ENCODE measurements around the gene EYA2. TPM values are rescaled to one million over a fixed set of nuclear protein-coding genes. Genes with fewer than 3 reads are reported as not detected.
"Not testable (repeated sequence)": the region's sequence is repeated elsewhere in the genome, so short reads cannot be mapped to it uniquely, and the experiment has no call there.

Gene EYA2
- total RNA-seq, 1 donor from 2014 or later: 1.8 TPM

DNA sequence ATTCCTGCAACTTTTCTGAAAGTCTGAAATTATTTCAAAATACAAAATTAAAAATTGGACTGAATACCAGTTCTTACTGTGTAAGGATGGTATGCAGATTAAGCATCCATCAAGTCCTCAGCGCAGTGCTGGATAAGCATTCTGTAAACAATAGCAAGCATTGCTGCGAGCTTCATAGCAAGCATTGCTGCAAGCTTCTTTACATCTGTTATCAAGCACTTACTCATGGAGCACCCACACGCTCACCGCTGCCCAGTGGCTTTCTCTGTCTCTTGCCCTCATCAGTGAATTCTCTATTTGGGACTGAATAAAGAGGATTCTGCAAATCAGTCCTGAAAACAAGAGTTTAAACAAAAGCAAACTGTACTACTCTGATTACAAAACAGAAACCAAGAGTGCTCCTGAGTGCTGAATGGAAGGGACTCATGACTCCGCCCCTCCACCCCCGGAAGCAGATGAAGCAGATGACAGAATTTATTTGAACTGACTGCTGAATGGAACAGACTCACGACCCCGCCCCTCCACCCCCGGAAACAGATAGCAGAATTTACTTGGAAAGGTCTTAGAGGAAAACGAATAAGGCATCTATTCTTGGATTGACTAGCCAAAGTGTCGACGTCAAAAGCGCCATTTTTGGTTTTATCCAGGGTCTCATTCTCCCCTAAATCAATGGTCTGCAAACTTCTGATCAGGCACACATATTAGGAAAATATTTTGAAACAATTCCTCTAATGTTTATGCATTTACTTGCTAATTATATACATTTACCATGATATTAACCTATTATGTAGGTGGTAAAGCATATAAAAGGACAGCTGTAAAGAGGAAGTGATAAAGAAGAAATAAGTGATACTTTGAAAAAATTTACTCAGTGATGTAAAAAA, 22.1 kb upstream of the EYA2 start:
- Histone ChIP-seq H3K36me3 (no peaks in the 10 kb centered on the region), H4K20me1 (ENCODE audit: low read depth) (no peaks in the 10 kb centered on the region), H3K79me2 (ENCODE audit: low read depth) (no peaks in the 10 kb centered on the region), H3F3A (ENCODE audit: low read depth) (peaks cover 4% of the 10 kb centered on the region), H3K4me3 (no peak overlapping the region), H2AFZ (replicated peaks) (peak overlapping the region; percentile 99), H3K27ac (no peak overlapping the region), H3K9me3 (ENCODE audit: low read depth) (no peaks in the 10 kb centered on the region), H3K27me3 (no peaks in the 10 kb centered on the region), H3K4me2 (peak overlapping the region; percentile 43), H3K9ac (no peak overlapping the region), H3K4me1 (peaks cover 10% of the 10 kb centered on the region)
- Mint-ChIP-seq H3K4me3 (no peak overlapping the region), H3K4me1 (no peaks in the 10 kb centered on the region), H3K27me3 (ENCODE audit: insufficient read depth, low read depth) (no peaks in the 10 kb centered on the region), H3K27ac (no peak overlapping the region), H3K36me3 (no peaks in the 10 kb centered on the region), H3K9me3 (peaks cover 5% of the 10 kb centered on the region)
- TF ChIP-seq EZH2phosphoT487 (IDR thresholded peaks at IDR 0.05) (no peak), EZH2 (IDR thresholded peaks at IDR 0.05) (no peak)
- TF ChIP-seq, protein P1, sequence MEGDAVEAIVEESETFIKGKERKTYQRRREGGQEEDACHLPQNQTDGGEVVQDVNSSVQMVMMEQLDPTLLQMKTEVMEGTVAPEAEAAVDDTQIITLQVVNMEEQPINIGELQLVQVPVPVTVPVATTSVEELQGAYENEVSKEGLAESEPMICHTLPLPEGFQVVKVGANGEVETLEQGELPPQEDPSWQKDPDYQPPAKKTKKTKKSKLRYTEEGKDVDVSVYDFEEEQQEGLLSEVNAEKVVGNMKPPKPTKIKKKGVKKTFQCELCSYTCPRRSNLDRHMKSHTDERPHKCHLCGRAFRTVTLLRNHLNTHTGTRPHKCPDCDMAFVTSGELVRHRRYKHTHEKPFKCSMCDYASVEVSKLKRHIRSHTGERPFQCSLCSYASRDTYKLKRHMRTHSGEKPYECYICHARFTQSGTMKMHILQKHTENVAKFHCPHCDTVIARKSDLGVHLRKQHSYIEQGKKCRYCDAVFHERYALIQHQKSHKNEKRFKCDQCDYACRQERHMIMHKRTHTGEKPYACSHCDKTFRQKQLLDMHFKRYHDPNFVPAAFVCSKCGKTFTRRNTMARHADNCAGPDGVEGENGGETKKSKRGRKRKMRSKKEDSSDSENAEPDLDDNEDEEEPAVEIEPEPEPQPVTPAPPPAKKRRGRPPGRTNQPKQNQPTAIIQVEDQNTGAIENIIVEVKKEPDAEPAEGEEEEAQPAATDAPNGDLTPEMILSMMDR (IDR thresholded peaks at IDR 0.05): no peak
- DNase-seq (ENCODE audit: low spot score): peak; percentile 14

DNA sequence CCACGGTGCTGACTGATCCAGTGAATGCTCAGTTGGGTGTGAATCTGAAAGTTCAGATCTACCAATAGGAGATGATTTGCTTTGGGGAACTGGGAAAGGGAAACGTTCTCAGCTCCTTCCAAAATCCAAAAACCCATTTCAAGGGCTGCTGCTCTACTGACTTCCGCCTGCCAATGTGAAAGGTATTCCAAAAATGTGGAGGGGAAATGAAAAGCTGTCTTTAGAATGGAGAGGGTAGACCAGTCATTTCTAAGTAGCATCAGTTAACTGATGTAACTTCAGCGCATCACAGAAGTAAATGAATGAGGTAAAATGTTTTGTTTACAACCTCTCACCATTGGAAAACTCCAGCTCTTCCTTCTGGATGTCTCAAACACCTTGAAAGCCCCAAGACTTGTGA, 19.6 kb upstream of the EYA2 start:
- no peak overlapping the region for H3K27ac ChIP-seq
- no peaks in the 10 kb centered on the region for H3K9me3 ChIP-seq (ENCODE audit: low read depth)
- H3K4me3 ChIP-seq: no peak overlapping the region
- DNase-seq (ENCODE audit: low spot score): no peak
- H2AFZ ChIP-seq (replicated peaks): peak overlapping the region; percentile 12
- TF ChIP-seq, protein P1 (IDR thresholded peaks at IDR 0.05): no peak
- no peak overlapping the region for H3K27ac Mint-ChIP-seq
- H4K20me1 ChIP-seq (ENCODE audit: low read depth): no peaks in the 10 kb centered on the region
- H3K27me3 ChIP-seq: no peaks in the 10 kb centered on the region
- H3K36me3 Mint-ChIP-seq: no peaks in the 10 kb centered on the region
- no peaks in the 10 kb centered on the region for H3K36me3 ChIP-seq
- peaks cover 4% of the 10 kb centered on the region for H3F3A ChIP-seq (ENCODE audit: low read depth)
- no peak overlapping the region for H3K9ac ChIP-seq
- peaks cover 10% of the 10 kb centered on the region for H3K4me1 ChIP-seq
- H3K27me3 Mint-ChIP-seq (ENCODE audit: insufficient read depth, low read depth): peaks cover 2% of the 10 kb centered on the region
- H3K4me3 Mint-ChIP-seq: no peak overlapping the region
- H3K4me1 Mint-ChIP-seq: no peaks in the 10 kb centered on the region
- no peaks in the 10 kb centered on the region for H3K9me3 Mint-ChIP-seq
- H3K79me2 ChIP-seq (ENCODE audit: low read depth): no peaks in the 10 kb centered on the region
- no peak overlapping the region for H3K4me2 ChIP-seq

DNA sequence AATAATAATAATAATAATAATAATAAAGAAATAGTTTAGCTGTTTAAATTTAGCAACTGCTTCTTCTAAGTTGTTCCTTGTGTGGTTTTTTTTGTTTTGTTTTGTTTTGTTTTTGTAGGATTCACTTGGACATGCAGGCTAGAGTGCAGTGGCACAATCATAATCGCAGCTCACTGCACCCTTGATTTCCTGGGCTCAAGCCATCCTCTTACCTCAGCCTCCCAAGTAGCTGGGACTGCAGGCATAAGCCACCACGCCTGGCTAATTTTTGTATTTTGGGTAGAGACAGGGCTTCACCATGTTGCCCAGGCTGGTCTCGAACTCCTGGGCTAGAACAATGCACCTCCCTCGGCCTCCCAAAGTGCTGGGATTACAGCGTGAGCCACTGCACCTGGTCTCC, 15.3 kb upstream of the EYA2 start:
- H3K27me3 Mint-ChIP-seq (ENCODE audit: insufficient read depth, low read depth): peaks cover 5% of the 10 kb centered on the region

DNA sequence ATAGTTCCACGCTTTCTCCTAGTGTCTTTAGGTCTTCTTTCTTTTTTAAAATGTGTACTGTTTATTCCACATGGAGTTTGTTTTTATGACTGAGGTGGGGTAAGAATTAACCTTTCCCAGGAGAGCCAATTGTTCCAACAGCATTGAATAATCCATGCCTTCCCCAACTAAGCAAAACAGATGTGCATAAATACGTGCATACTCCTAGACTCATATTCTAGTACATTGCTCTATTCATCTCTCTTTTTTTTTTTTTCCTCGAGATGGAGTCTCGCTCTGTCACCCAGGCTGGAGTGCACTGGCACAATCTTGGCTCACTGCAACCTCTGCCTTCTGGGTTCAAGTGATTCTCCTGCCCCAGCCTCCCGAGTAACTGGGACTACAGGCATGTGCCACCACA, 14.7 kb upstream of the EYA2 start:
- H3K9me3 Mint-ChIP-seq; H3K27ac ChIP-seq; DNase-seq (ENCODE audit: low spot score); H3K4me3 ChIP-seq; H3K4me2 ChIP-seq; H3F3A ChIP-seq (ENCODE audit: low read depth); H3K27me3 Mint-ChIP-seq (ENCODE audit: insufficient read depth, low read depth); H3K4me3 Mint-ChIP-seq; H3K36me3 Mint-ChIP-seq; H2AFZ ChIP-seq (replicated peaks); H3K4me1 ChIP-seq; H3K9me3 ChIP-seq (ENCODE audit: low read depth); H3K79me2 ChIP-seq (ENCODE audit: low read depth); H3K9ac ChIP-seq; H3K27ac Mint-ChIP-seq; H3K27me3 ChIP-seq; H3K36me3 ChIP-seq; H4K20me1 ChIP-seq (ENCODE audit: low read depth): not testable (repeated sequence)
- peaks cover 12% of the 10 kb centered on the region for H3K4me1 Mint-ChIP-seq

More for the DNA sequence above, 15.3 kb upstream of the EYA2 start:
- no peaks in the 10 kb centered on the region for H3K36me3 Mint-ChIP-seq
- no peaks in the 10 kb centered on the region for H3K9me3 Mint-ChIP-seq
- H3K27ac Mint-ChIP-seq: no peak overlapping the region
- no peak for TF ChIP-seq EZH2 (IDR thresholded peaks at IDR 0.05)
- Histone ChIP-seq H3K4me1 (peaks cover 8% of the 10 kb centered on the region), H3K9ac (no peak overlapping the region), H3F3A (ENCODE audit: low read depth) (no peaks in the 10 kb centered on the region), H4K20me1 (ENCODE audit: low read depth) (no peaks in the 10 kb centered on the region), H3K4me3 (no peak overlapping the region), H2AFZ (replicated peaks) (no peak overlapping the region), H3K27me3 (no peaks in the 10 kb centered on the region), H3K27ac (no peak overlapping the region), H3K36me3 (no peaks in the 10 kb centered on the region), H3K79me2 (ENCODE audit: low read depth) (no peaks in the 10 kb centered on the region), H3K4me2 (no peak overlapping the region), H3K9me3 (ENCODE audit: low read depth) (no peaks in the 10 kb centered on the region)
- H3K4me1 Mint-ChIP-seq: peaks cover 12% of the 10 kb centered on the region
- no peak overlapping the region for H3K4me3 Mint-ChIP-seq
- DNase-seq (ENCODE audit: low spot score): no peak
